ENCODE data around the gene ASIC3. TPM values are rescaled to one million over a fixed set of nuclear protein-coding genes. Genes with fewer than 3 reads are reported as not detected.
A peak's percentile ranks its signal among the peaks of the same experiment; 100 is the strongest.

ASIC3 gene
- total RNA-seq, 1 donor from 2014 or later = 7.2 TPM

- H3K4me1 Mint-ChIP-seq = peaks cover 43% of the 10 kb centered on the region
- H3K27me3 Mint-ChIP-seq (ENCODE audit: low read depth) = no peaks in the 10 kb centered on the region
- TF ChIP-seq CTCF (IDR thresholded peaks at IDR 0.05; ENCODE audit: unreplicated experiment) = no peak
- H3K4me3 Mint-ChIP-seq = peak overlapping the region; percentile 87
- H3K27ac Mint-ChIP-seq = peak overlapping the region; percentile 85
- no peaks in the 10 kb centered on the region for H3K9me3 Mint-ChIP-seq
- H3K36me3 Mint-ChIP-seq = peaks cover 2% of the 10 kb centered on the region
- DNase-seq (ENCODE audit: low spot score in 2 of 2, unreplicated experiment in 2 of 2) = no peak
Measured at GRCh38 chr7:151086802-151087244, 38.5 kb downstream of the ASIC3 start.

GRCh38 chr7:151087245-151088018, 39.1 kb downstream of the ASIC3 start:
- peak in 1 of 2 experiments; percentile 61 for DNase-seq (ENCODE audit: low spot score in 2 of 2, unreplicated experiment in 2 of 2)
- peaks cover 2% of the 10 kb centered on the region for H3K36me3 Mint-ChIP-seq
- H3K27me3 Mint-ChIP-seq (ENCODE audit: low read depth) = no peaks in the 10 kb centered on the region
- peak overlapping the region; percentile 85 for H3K27ac Mint-ChIP-seq
- H3K4me1 Mint-ChIP-seq = peaks cover 39% of the 10 kb centered on the region
- TF ChIP-seq CTCF (IDR thresholded peaks at IDR 0.05; ENCODE audit: unreplicated experiment) = no peak
- peak overlapping the region; percentile 87 for H3K4me3 Mint-ChIP-seq
- H3K9me3 Mint-ChIP-seq = no peaks in the 10 kb centered on the region

GRCh38 chr7:151088019-151088855, 39.9 kb downstream of the ASIC3 start:
- H3K27ac Mint-ChIP-seq = peak overlapping the region; percentile 44
- no peak for DNase-seq (ENCODE audit: low spot score in 2 of 2, unreplicated experiment in 2 of 2)
- H3K27me3 Mint-ChIP-seq (ENCODE audit: low read depth) = no peaks in the 10 kb centered on the region
- peaks cover 33% of the 10 kb centered on the region for H3K4me1 Mint-ChIP-seq
- peak overlapping the region; percentile 64 for H3K4me3 Mint-ChIP-seq
- peaks cover 2% of the 10 kb centered on the region for H3K36me3 Mint-ChIP-seq
- H3K9me3 Mint-ChIP-seq = no peaks in the 10 kb centered on the region
- TF ChIP-seq CTCF (IDR thresholded peaks at IDR 0.05; ENCODE audit: unreplicated experiment) = no peak

GRCh38 chr7:151088856-151089699, 40.7 kb downstream of the ASIC3 start:
- Mint-ChIP-seq H3K36me3 (peaks cover 2% of the 10 kb centered on the region), H3K4me3 (peak overlapping the region; percentile 64), H3K9me3 (no peaks in the 10 kb centered on the region), H3K4me1 (peaks cover 33% of the 10 kb centered on the region), H3K27ac (peak overlapping the region; percentile 83), H3K27me3 (ENCODE audit: low read depth) (no peaks in the 10 kb centered on the region)
- TF ChIP-seq CTCF (IDR thresholded peaks at IDR 0.05; ENCODE audit: unreplicated experiment) = no peak
- no peak for DNase-seq (ENCODE audit: low spot score in 2 of 2, unreplicated experiment in 2 of 2)

Data from mesothelial cell of epicardium (in vitro differentiated cells).